Esophagus muscularis mucosa (tissue), 4 donors: ENCODE results near the gene CAPN8. TPM values are rescaled to one million over a fixed set of nuclear protein-coding genes. Genes with fewer than 3 reads are reported as not detected.

Experiments
- DNase-seq: peaks from one replicate; pipeline ENCODE4 v3.0.0-alpha.2; 2017; ENCODE audit errors: extremely low spot score
- H3K27ac ChIP-seq, 4 donors: fragments of 200-600 bp; sonication (generic); replicated peaks in 1 of 4; 1 replicate in 3 of 4; 2 replicates in 1 of 4; pipeline ENCODE4 v1.5.1; 2016 to 2019; ENCODE audit warnings: mild to moderate bottlenecking in 1 of 4
- H3K27me3 ChIP-seq, 4 donors: fragments of 200-600 bp; sonication (generic); one replicate each; pipeline versions ENCODE4 v1.5.1 to v1.6.0; 2016 to 2019
- H3K36me3 ChIP-seq, 4 donors: fragments of 200-600 bp; sonication (generic); one replicate each; pipeline ENCODE4 v1.5.1; 2016 to 2019
- H3K4me1 ChIP-seq, 4 donors: fragments of 200-600 bp; sonication (generic); one replicate each; pipeline ENCODE4 v1.5.1; 2016 to 2019
- H3K4me3 ChIP-seq, 4 donors: fragments of 200-600 bp; sonication (generic); 1 replicate in 2 of 4; 2 replicates in 2 of 4; pipeline ENCODE4 v1.5.1; 2016 to 2019; ENCODE audit warnings: mild to moderate bottlenecking in 4 of 4, moderate library complexity in 1 of 4
- H3K9me3 ChIP-seq, 4 donors: fragments of 200-600 bp; sonication (generic); 1 replicate in 3 of 4; 2 replicates in 1 of 4; pipeline ENCODE4 v1.5.1; 2016 to 2019
- EP300 ChIP-seq: sonication (generic); formaldehyde crosslinking; IDR thresholded peaks from one replicate; pipeline ENCODE4 v1.6.1; 2017; ENCODE audit warnings: antibody characterized with exemption
- POLR2A ChIP-seq: fragments of 450-650 bp; IDR thresholded peaks from one replicate; pipeline ENCODE4 v1.6.1; 2017; ENCODE audit warnings: antibody characterized with exemption, moderate library complexity, mild to moderate bottlenecking, low read depth
- POLR2AphosphoS5 ChIP-seq, 2 donors: sonication (generic); formaldehyde crosslinking; IDR thresholded peaks; one replicate each; pipeline ENCODE4 v1.6.1; 2017; ENCODE audit warnings: antibody characterized with exemption in 2 of 2
- whole genome bisulfite sequencing: methylation state at CpG from one replicate; pipeline ENCODE4 v1.1.5; 2018; 5-methylcytosine and 5-hydroxymethylcytosine counted together
- intact Hi-C: fragments of 100-400 bp; cut with DNase I; formaldehyde crosslinking; loops from one replicate; pipeline ENCODE4 v1.15.1; 2023
- total RNA-seq, 4 donors: library from RNA; depleted of rRNA; stranded (reverse); fragments of >200 nt; gene quantifications; one replicate each; pipeline versions ENCODE4 v1.1.0 to v1.2.1, GENCODE V29; 2016
- TF ChIP-seq, protein P1 (sequence below), 3 experiments: fragments of 200-600 bp in 2 of 3; fragments of 450-650 bp in 1 of 3; sonication (generic) in 2 of 3; IDR thresholded peaks; one replicate each; pipeline ENCODE4 v1.5.1; 2017 to 2019; ENCODE audit warnings: antibody characterized with exemption in 3 of 3, mild to moderate bottlenecking in 2 of 3, moderate library complexity in 1 of 3

CAPN8 gene
- total RNA-seq, 4 donors from 2014 or later = 1.0 TPM; not detected in 3

- Histone ChIP-seq H3K4me3 (no peak overlapping the region), H3K4me1 (no peaks in the 10 kb centered on the region), H3K9me3 (no peaks in the 10 kb centered on the region), H3K27ac (no peak overlapping the region), H3K36me3 (no peaks in the 10 kb centered on the region), H3K27me3 (peaks cover 0 to 4% (median under 1%) of the 10 kb centered on the region in 4 donors)
- WGBS = 85% methylated on average over 2 of the region's 2 CpGs
- intact Hi-C loops = no loop called here
- DNase-seq = no peak
- TF ChIP-seq EP300 (no peak), POLR2AphosphoS5 (IDR thresholded peaks at IDR 0.05) (no peak), POLR2A (no peak)
- TF ChIP-seq, protein P1, sequence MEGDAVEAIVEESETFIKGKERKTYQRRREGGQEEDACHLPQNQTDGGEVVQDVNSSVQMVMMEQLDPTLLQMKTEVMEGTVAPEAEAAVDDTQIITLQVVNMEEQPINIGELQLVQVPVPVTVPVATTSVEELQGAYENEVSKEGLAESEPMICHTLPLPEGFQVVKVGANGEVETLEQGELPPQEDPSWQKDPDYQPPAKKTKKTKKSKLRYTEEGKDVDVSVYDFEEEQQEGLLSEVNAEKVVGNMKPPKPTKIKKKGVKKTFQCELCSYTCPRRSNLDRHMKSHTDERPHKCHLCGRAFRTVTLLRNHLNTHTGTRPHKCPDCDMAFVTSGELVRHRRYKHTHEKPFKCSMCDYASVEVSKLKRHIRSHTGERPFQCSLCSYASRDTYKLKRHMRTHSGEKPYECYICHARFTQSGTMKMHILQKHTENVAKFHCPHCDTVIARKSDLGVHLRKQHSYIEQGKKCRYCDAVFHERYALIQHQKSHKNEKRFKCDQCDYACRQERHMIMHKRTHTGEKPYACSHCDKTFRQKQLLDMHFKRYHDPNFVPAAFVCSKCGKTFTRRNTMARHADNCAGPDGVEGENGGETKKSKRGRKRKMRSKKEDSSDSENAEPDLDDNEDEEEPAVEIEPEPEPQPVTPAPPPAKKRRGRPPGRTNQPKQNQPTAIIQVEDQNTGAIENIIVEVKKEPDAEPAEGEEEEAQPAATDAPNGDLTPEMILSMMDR (IDR thresholded peaks at IDR 0.05) = no peak
Measured at GRCh38 chr1:223533708-223534107, 131.8 kb downstream of the CAPN8 start.

GRCh38 chr1:223531742-223532341 is 133.7 kb downstream of the CAPN8 start:
- Histone ChIP-seq H3K36me3 (no peaks in the 10 kb centered on the region), H3K27me3 (no peaks in the 10 kb centered on the region), H3K9me3 (peaks cover 0 to 6% (median 0%) of the 10 kb centered on the region in 4 donors), H3K4me1 (no peaks in the 10 kb centered on the region), H3K27ac (no peak overlapping the region), H3K4me3 (no peak overlapping the region)
- WGBS = 53% methylated on average over 11 of the region's 11 CpGs
- DNase-seq = no peak
- intact Hi-C loops = no loop called here
- TF ChIP-seq, protein P1 (IDR thresholded peaks at IDR 0.05) = peak; percentile 27 to 47 (median 40)
- TF ChIP-seq POLR2AphosphoS5 (IDR thresholded peaks at IDR 0.05) = no peak
- no peak for TF ChIP-seq EP300
- no peak for TF ChIP-seq POLR2A

DNA sequence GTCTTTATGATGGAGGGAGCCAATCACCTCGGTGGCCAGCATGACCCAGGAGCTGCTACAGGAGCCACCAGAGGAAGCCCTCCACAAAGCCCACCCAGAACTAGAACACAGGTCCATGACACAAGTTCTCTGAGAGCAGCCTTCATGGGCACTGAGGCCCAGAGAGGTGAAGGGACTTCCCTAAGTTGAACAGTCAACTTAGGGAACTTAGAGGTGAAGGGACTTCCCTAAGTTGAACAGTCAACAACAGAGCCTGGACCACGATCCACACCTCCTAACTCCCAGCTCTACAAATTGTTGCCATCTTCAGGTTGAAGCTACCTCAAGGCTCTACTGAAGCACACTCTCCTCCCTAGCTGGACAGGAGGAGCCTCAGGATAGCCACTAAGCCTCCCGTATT is 139.5 kb downstream of the CAPN8 start:
- TF ChIP-seq, protein P1 (IDR thresholded peaks at IDR 0.05) = no peak
- TF ChIP-seq POLR2A (no peak), EP300 (no peak), POLR2AphosphoS5 (IDR thresholded peaks at IDR 0.05) (no peak)
- WGBS = 89% methylated on average over 3 of the region's 3 CpGs
- Histone ChIP-seq H3K9me3 (peaks cover 0 to 6% (median 0%) of the 10 kb centered on the region in 4 donors), H3K4me3 (no peak overlapping the region), H3K36me3 (no peaks in the 10 kb centered on the region), H3K27me3 (no peaks in the 10 kb centered on the region), H3K27ac (no peak overlapping the region), H3K4me1 (no peaks in the 10 kb centered on the region)
- no peak for DNase-seq
- intact Hi-C loops = no loop called here

GRCh38 chr1:223525546-223525945 is 140.0 kb downstream of the CAPN8 start:
- intact Hi-C loops = no loop called here
- WGBS = 88% methylated on average over 3 of the region's 3 CpGs
- H3K9me3 ChIP-seq = peaks cover 0 to 6% (median 0%) of the 10 kb centered on the region in 4 donors
- no peak overlapping the region for H3K27ac ChIP-seq
- H3K4me3 ChIP-seq = no peak overlapping the region
- no peaks in the 10 kb centered on the region for H3K36me3 ChIP-seq
- H3K4me1 ChIP-seq = no peaks in the 10 kb centered on the region
- no peak for TF ChIP-seq EP300
- TF ChIP-seq POLR2AphosphoS5 (IDR thresholded peaks at IDR 0.05) = no peak
- TF ChIP-seq POLR2A = no peak
- TF ChIP-seq, protein P1 (IDR thresholded peaks at IDR 0.05) = no peak
- no peak for DNase-seq
- H3K27me3 ChIP-seq = no peaks in the 10 kb centered on the region
